Ureter (tissue), 1 donor: ENCODE results near the gene VPS35. TPM values are rescaled to one million over a fixed set of nuclear protein-coding genes. Genes with fewer than 3 reads are reported as not detected.
"Not testable (repeated sequence)": the region's sequence is repeated elsewhere in the genome, so short reads cannot be mapped to it uniquely, and the experiment has no call there.

Experiments
- DNase-seq: peaks from one replicate; pipeline ENCODE4 v3.0.0-alpha.2; 2020; ENCODE audit warnings: low spot score
- total RNA-seq: library from RNA; stranded (reverse); gene quantifications from one replicate; pipeline ENCODE4 v1.2.4, GENCODE V29; 2023
- donor health status: DM: yes; HTN: yes; CAD: no.

Gene VPS35
- total RNA-seq, 1 donor from 2014 or later, result 118 TPM

DNA sequence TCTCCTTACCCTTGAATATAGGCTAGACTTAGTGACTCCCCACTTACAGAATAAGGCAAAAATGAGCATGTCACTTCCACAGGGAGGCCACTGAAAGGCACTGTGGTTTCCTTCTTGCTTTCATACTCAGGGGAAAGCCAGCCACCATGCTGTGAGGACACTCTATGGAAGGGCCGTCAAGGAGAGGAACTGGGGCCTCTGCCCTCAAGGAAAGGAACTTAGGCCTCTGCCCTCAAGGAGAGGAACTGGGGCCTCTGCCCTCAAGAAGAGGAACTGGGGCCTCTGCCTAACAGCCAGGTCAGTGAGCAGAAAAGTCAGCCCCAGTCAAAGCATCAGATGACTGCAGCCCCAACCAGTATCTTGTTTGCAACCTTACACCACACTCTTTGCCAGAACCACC, 30.1 kb downstream of the VPS35 start:
- DNase-seq, result no peak

- DNase-seq, result no peak
These were observed 37.7 kb downstream of the VPS35 start for GRCh38 chr16:46651305-46651704.

- DNase-seq, result no peak
These were observed 38.7 kb downstream of the VPS35 start for GRCh38 chr16:46650254-46650623.

DNA sequence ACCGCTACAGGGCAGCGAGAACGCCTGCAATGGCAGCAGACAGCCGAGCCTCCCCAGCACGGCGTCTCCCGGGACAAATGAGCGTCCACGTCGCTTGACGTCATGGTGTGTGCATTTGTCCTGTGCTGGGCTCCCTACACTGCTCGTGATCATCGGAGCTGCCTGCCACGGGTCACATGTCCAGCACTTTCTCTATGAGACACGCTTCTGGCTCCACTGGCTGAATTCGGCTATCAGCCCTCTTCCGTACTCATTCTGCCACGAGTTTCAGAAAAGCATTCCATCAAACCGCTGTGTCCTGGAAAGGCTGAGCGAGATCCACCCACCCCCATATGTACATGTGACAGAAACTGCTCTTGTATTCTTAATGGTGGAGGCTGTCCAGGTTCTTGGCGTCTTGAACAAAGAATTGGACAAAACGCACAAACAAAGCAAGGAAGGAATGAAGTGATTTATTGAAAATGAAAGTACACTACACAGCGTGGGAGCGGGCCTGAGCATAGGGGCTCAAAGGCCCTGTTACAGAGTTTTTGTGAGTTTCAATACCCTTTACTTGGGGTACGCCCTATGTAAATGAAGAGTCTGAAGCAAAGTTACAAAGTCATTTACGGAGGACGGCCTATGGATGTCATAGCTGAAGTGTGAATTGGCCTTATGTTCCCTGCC, 39.3 kb downstream of the VPS35 start:
- DNase-seq, result no peak

GRCh38 chr16:46648656-46649055, 40.3 kb downstream of the VPS35 start:
- DNase-seq, result no peak

DNA sequence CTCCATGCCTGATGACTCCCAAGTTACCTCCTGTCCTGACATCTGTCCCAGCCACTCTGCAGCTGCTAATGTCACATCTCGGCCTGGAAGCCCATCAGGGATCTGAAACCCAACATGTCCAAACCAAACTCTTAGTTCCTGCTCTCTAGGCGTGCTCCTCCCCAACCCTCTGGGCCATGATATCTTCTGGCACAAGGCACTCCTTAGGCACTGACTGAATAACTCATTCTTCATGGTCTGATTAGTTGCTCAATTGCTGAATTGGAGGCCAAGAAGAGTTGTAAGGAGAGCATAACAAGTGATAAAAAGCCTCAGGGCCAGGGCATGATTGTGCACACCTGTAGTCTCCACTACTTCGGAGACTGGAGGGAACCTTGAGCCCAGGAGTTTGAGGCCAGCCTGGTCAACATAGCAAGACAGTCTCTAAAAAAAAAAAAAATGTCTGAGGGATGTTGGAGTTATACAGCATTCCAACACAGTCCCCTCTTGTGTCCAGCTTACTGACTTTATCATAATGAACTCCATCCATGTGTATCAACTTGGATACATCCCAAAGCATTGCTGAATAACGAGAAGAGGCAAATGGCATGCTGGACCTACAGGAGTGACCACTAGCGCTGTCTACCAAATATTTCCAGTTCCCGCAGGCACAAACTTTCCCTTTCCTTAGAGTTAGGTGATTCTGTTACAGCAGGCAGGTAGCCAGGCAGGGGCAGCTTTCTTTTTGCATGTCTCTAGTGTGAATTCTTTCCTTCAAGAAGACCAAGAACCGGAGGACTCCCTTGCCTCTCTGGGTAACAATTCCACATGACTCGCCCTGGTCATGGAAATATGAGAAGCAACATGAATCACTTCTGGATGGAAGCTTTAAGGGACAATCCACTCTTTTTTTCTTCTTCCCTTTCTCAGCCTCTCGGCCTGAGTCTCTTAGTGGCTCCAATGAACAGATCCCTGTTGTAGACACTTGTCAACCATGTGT, 49.7 kb downstream of the VPS35 start:
- DNase-seq, result no peak

GRCh38 chr16:46632778-46633733, 55.9 kb downstream of the VPS35 start:
- DNase-seq, result no peak

DNA sequence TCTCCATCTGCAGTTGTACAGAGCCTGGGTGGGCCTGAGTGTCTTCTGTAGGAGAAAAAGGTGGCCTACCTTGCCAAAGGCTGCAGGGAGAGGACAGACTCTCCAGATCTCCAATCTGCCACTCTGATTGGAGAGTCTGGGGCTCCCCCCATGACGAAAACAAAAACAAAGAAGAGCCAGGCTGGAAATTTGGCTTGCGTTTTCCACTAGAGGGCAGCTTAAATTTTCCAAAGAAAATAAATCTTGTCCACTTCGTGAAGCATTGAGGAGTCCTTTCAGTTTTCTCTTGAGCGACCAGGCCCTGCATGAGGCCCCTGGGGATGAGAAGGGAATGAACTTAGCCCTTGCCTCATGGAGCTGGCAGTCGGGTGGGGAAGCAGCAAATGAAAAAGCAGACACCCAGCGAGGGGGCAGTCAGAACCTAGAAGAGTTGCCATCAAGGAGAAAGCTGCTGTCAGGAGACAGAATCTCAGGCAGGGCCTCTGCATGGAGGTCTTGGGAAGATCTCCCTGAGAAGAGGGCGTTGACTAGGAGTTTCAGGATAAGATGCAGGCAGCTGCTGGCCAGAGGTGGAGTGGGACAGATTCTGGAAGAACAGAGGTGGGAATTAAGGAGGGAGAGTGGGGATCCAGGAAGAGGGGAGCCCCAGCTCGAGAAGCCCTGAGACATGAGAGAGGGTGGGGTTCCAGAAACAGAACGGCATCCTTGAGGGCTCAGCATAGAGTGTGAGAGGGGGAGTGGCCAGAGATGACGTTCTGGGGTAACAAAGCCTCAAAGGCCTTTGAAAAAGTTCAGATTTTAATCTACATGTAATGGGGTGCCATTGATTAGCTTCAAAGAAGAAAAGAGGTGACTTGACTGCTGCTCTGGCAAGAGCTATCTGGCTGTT, 59.4 kb downstream of the VPS35 start:
- DNase-seq, result no peak

- no peak for DNase-seq
These were observed 61.2 kb downstream of the VPS35 start for GRCh38 chr16:46627746-46628145.

DNA sequence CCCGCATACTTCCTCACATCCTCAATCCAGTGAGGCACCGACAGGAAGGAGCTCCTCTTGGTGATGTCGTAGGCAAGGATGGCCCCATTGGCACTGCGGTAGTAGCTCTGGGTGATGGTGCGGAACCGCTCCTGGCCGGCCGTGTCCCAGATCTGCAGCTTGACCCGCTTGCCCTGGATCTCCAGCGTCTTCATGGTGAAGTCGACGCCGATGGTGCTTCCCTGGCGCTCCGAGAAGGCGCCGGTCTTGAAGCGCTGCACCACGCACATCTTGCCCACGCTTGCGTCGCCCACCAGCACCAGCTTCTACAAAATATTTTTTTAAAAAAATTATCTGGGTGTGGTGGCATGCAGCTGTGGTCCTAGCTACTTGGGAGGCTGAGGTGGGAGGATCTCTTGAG, 62.3 kb downstream of the VPS35 start:
- not testable (repeated sequence) for DNase-seq

DNA sequence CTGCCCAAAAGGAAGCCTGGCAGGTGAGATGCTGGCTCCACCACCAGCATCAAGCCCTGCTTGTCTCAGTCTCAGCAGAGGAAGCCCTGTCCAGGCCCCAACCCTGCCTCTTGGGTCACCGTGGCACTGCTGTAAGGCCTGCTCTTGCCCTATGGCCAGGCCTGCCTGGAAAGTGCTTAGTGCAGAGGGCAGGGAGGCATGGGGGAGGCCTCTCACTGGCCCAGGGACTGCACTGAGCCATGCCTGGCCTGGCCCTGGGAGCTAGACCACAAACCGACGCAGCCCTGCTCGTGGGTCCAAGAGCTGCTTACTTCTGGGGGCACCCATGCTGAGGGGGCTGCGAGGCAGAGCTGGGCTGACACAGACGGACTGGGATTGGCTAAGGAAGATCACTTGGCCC, 64.1 kb downstream of the VPS35 start:
- not testable (repeated sequence) for DNase-seq

GRCh38 chr16:46623707-46624106, 65.3 kb downstream of the VPS35 start:
- not testable (repeated sequence) for DNase-seq

DNA sequence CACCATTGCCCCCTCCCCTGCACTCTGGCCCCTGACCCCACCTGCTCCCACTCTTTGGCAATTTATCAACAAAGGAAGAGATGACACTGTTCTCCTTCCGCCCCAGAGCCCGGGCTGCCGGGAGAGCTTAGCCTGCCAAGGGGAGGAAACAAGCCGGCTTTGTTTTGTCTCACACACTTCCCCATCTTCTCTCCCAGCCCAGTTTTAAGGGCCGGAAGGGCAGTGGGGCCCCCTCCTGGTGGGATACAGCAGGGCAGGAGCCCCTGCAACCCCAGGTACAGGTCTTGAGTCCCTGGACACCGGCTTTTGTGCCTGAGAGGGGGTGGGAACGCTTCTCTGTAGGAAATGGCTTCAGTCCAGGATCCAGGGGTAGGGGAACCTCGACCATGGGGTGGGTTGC, 65.7 kb downstream of the VPS35 start:
- not testable (repeated sequence) for DNase-seq

DNA sequence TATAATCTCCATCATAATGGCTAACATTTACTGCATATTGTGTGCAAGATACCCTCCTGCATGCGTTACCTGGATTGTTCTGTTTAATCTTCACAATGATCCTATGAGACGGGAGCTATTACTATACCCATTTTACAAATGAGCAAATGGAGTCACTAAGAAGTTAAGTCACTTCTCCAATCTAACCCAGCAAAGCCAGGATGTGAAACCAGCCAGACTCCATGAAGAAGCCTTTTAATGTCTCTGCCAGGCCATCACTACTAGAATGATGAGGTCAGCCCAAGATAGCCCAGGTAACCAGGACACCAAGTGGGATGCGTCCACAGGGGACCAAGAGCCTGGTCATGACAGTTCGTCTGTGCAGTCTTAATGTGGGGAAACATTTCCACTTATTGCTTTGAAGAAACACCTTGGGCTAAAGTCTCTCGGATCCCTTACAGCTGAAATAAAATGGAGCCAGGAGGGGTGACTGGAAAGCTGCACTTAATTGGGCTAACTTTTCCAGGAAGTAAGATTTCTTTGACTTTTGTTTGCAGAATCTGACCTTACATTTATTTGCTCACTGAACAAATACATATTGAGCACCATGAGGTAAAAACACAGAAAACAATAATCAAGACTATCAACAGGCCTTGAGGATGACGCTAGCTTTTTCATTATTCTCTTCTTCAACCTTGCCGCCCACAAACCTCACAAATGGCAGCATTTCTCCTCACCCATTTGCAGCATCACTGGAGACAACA, 66.9 kb downstream of the VPS35 start:
- DNase-seq, result no peak

DNA sequence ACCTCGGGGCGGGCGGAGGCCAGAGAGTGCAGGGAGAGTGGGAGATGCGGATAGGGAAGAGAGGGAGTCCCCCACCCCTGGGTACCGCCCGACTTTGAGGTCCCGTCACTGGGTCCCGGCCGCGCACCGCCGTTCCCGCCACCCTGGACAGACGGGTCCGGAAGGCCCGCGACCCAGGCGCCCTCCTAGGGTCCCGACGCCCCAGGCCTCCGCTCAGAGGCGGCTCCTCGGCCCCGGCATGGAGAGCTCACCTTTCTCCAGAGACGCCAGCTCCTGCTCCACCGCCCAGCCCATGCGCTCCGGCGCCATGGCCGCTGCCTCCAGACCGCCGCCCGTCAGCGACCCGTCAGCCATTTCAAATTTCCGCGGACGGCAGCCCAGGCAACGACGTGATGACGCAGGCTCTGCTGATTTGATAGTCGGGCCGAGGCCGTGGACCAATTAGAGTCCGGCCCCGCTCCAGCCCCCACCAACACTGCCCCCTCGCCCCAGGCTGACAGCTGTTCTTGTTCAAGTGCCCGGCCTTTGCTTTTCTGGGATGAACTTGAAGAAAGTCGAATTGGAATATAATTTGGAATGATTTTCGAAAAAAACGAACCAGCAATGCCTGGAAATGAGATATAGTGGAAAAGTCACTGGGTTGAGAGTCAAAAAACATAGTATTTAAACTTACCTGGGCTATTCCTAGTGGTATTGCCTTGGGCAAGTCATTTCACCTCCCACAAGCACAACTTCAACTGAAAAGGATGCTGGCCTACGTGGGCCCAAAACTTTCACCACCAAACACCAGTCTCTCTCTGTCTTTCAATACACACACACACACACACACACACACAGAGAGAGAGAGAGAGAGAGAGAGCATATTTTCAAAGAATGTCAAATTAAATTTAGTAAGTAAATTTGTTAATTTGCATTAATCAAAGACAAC, 67.7 kb downstream of the VPS35 start, which contains the start of gene SHCBP1:
Gene SHCBP1 (minus strand): TSS at position 374 of the 928 bp plus-strand sequence. CDS start 20 bp downstream, at position 354.
- peak; percentile 73 for DNase-seq

DNA sequence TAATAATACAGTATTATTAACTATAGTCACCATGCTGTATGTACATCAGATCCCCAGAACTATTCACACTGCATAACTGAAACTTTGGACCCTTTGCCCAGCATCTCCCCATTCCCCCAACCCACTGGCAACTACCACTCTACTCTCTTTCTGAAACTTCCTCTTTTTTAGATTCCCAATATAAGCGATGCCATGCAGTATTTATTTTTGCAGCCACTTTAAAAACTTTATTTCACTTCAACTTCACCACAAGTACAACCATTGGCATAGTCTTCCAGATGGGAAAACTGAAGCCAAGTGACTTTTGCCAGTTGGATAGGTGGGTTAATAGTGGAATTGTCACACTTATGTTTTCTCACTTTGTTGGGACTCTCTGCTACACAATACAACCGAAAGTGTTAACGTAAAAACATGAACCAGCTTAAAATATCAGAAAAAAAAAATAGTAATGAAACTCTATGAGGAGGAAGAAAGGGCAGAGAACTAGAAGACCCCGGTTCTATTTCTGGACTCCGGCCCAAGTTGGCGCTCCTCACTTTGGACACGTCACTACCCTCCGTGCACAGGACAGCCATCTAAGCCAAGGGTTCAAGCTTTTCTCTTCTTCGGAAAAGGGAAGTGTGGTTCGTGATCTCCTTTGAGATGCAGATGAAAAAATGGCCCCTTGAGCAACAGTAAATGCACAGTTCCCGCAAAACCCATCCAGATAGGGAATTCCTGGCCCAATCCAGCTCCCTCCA, 68.5 kb downstream of the VPS35 start:
- DNase-seq, result no peak

DNA sequence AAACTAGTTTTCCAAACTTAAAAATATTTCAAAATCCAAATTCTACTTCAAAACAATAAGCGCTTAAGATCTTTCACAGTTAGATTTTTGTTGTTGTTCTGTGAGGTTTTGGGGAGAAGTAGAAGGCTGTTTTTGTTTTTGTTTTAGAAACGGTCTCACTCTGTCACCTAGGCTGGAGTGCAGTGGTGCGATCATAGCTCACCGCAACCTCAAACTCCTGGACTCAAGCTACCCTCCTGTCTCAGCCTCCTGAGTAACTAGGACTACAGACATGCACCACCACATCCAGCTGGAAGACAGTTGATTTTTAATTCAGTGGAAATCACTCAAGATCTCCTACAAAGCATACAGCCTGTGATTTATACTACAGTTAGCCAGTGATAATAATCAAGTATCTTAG, 70.5 kb downstream of the VPS35 start:
- no peak for DNase-seq

DNA sequence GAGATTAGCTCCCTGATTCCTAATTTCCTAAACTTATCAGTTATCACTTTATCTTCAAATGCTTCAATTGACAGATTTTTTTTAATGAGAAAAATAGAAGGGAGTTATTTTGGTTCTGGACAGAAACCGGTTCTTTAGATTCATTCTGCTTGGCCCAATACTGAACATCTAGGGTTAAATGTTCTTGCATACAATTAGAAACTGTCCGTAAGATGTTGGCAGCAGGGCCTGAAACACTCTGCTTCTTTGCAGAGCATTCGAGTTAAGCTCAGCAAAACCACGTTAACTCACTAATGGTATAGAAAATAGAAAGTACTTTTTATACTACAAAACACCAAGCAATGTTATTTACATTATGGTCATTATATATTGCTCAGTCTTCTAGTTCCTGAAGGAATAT, 75.0 kb downstream of the VPS35 start:
- DNase-seq, result no peak
